Ovary (tissue), 9 donors: ENCODE measurements around the gene SERPINA4. TPM values are rescaled to one million over a fixed set of nuclear protein-coding genes. Genes with fewer than 3 reads are reported as not detected.
"Not testable (repeated sequence)": the region's sequence is repeated elsewhere in the genome, so short reads cannot be mapped to it uniquely, and the experiment has no call there.

ENCODE experiments used
- DNase-seq, 5 donors: peaks; one replicate each; pipeline ENCODE4 v3.0.0-alpha.2; 2019 to 2020
- H3K27ac ChIP-seq, 2 donors: fragments of 200-600 bp; one replicate each; pipeline versions ENCODE4 v1.5.1 to v1.8.0; 2019 to 2022
- H3K27me3 ChIP-seq: fragments of 200-600 bp; one replicate; pipeline ENCODE4 v1.8.0; 2022
- H3K36me3 ChIP-seq: fragments of 200-600 bp; sonication (generic); one replicate; pipeline ENCODE4 v1.5.1; 2019
- H3K4me1 ChIP-seq: one replicate; pipeline ENCODE4 v1.8.1; 2013; ENCODE audit warnings: mild to moderate bottlenecking, moderate library complexity; ENCODE audit not compliant: insufficient read depth
- H3K4me3 ChIP-seq: fragments of 200-600 bp; sonication (generic); one replicate; pipeline ENCODE4 v1.5.1; 2017
- H3K9me3 ChIP-seq, 2 donors: fragments of 200-600 bp in 1 of 2; sonication (generic) in 1 of 2; one replicate each; pipeline versions ENCODE4 v1.5.1 to v1.8.1; 2013 to 2019; ENCODE audit warnings: mild to moderate bottlenecking in 1 of 2, moderate library complexity in 1 of 2
- CTCF ChIP-seq, 3 donors: fragments of 450-650 bp in 2 of 3; fragments of 200-600 bp in 1 of 3; IDR thresholded peaks; one replicate each; pipeline versions ENCODE4 v1.5.1 to v1.8.0; 2016 to 2022; ENCODE audit warnings: antibody characterized with exemption in 3 of 3, mild to moderate bottlenecking in 1 of 3
- EP300 ChIP-seq: sonication (generic); formaldehyde crosslinking; IDR thresholded peaks from one replicate; pipeline ENCODE4 v1.6.1; 2017; ENCODE audit warnings: antibody characterized with exemption
- POLR2A ChIP-seq: fragments of 450-650 bp; IDR thresholded peaks from one replicate; pipeline ENCODE4 v1.6.1; 2017; ENCODE audit warnings: antibody characterized with exemption, mild to moderate bottlenecking, moderate library complexity
- WGBS, 3 donors: extraction: QIAGEN DNeasy Blood & Tissue Kit in 1 of 3; methylation state at CpG; one replicate each; pipeline versions ENCODE4 v1.1.5 to v1.1.7; 2013 to 2017; 5-methylcytosine and 5-hydroxymethylcytosine counted together
- intact Hi-C, 4 donors: fragments of 100-400 bp; cut with DNase I; formaldehyde crosslinking; loops; one replicate each; pipeline versions ENCODE4 v1.11.0 to v1.15.1; 2022 to 2023
- polyA plus RNA-seq, 2 donors: library from polyadenylated mRNA; stranded (reverse); fragments of 200-250 nt in 1 of 2; fragments of 350-450 nt in 1 of 2; fragmentation: Illumina TruSeq in 1 of 2; extraction: RNeasy Lipid Tissue Mini Kit (QIAGEN cat#74804) in 1 of 2; gene quantifications; one replicate each; pipeline ENCODE4 v1.2.3, GENCODE V29; 2013 to 2014
- total RNA-seq, 7 donors: library from RNA; depleted of rRNA in 2 of 7; stranded (reverse); fragments of >200 nt in 2 of 7; fragmentation: NEBNext Ultra II Directional in 3 of 7; extraction: Animal tissue kit (Norgen Biotek cat#: 25700) in 3 of 7; gene quantifications; one replicate each; pipeline versions ENCODE4 v1.1.0 to v1.2.4, GENCODE V29; 2016 to 2023
- donor health status: DM: no; HTN: no; CAD: no; lungs with moderate emphysema.
- donor health status: DM: no; HTN: no; CAD: no.
- donor health status: Bipolar disorder and iron deficiency.
- donor health status: DM: yes; HTN: yes; CAD: no.
- donor health status: DM: no; HTN: no; CAD: no.
- donor health status: DM: yes; HTN: yes; CAD: no.

The SERPINA4 gene
- total and polyA plus RNA-seq, 9 donors: 0.11 to 0.22 (median 0.15) TPM; not detected in 5

GRCh38 chr14:94575730-94576585, 14.7 kb downstream of the SERPINA4 start:
- H3K4me3 ChIP-seq: no peak overlapping the region
- H3K9me3 ChIP-seq: no peaks in the 10 kb centered on the region
- peak in 1 of 5 donors; percentile 15 for DNase-seq
- intact Hi-C loops: no loop called here
- H3K27ac ChIP-seq: no peak overlapping the region
- 79 to 84% (median 83%) methylated on average over 5 of the region's 5 CpGs for WGBS, 3 donors
- peaks cover 3% of the 10 kb centered on the region for H3K4me1 ChIP-seq
- TF ChIP-seq CTCF (IDR thresholded peaks at IDR 0.05) (no peak), EP300 (no peak), POLR2A (no peak)
- H3K36me3 ChIP-seq: no peaks in the 10 kb centered on the region
- no peaks in the 10 kb centered on the region for H3K27me3 ChIP-seq

DNA sequence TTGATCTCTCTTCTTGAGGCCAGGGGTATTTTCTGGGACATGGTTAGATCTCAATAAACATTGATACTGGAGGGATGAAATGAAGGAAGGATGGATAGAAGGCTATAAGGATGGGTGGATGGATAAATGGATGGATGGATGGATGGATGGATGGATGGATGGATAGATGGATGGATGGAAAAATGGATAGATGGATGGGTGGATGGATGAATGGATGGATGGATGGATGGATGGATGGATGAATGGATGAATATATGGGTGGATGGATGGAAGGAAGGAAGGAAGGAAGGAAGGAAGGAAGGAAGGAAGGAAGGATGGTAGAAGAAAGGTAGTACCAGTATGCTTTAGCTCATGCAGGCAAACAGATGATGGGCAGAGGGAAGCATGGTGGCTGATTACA, 16.2 kb downstream of the SERPINA4 start:
- DNase-seq, H3K4me3 ChIP-seq, H3K36me3 ChIP-seq, H3K27ac ChIP-seq, intact Hi-C loops, H3K27me3 ChIP-seq, H3K9me3 ChIP-seq: not testable (repeated sequence)
- H3K4me1 ChIP-seq: peaks cover 14% of the 10 kb centered on the region

DNA sequence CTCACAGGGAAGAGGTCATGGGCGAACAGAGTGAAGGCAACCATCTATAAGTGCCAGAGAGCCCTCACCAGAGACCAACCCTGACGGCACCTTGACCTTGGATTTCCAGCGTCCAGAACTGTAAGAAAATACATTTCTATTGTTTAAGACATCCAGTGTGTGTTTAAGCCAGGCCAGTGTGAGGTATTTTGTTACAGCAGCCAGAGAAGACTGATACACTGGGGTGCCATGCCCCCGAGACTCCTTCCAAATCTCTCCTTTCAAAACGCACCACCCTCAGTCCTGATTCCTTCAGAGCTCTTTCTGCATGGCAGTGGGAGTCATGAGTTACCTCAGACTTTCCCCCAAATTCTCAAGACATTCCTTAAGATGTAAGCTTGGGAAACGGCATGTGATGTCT, 17.5 kb downstream of the SERPINA4 start:
- no peak overlapping the region for H3K4me3 ChIP-seq
- no peak for TF ChIP-seq CTCF (IDR thresholded peaks at IDR 0.05)
- no peak for TF ChIP-seq EP300
- no peak for TF ChIP-seq POLR2A
- intact Hi-C loops: no loop called here

GRCh38 chr14:94581127-94581999, 20.1 kb downstream of the SERPINA4 start, which contains the start of gene SERPINA5:
Gene SERPINA5, plus strand, starts transcription at chr14:94581426. Its CDS starts 5,937 bp downstream, at chr14:94587363.
- Histone ChIP-seq H3K36me3 (no peaks in the 10 kb centered on the region), H3K27me3 (no peaks in the 10 kb centered on the region), H3K9me3 (no peaks in the 10 kb centered on the region), H3K4me3 (no peak within 1 kb of the TSS), H3K4me1 (peaks cover 22% of the 10 kb centered on the region), H3K27ac (peak within 1 kb of the TSS in 1 of 2 donors; percentile 76)
- peak; percentile 58 to 77 (median 71) for DNase-seq
- intact Hi-C loops: no loop called here
- no peak for TF ChIP-seq POLR2A
- TF ChIP-seq CTCF (IDR thresholded peaks at IDR 0.05): no peak
- TF ChIP-seq EP300: no peak
- WGBS, 3 donors: 30 to 58% (median 37%) methylated on average over 18 of the region's 18 CpGs

More for the DNA sequence above, 17.5 kb downstream of the SERPINA4 start:
- Histone ChIP-seq H3K27me3 (no peaks in the 10 kb centered on the region), H3K4me1 (peaks cover 17% of the 10 kb centered on the region), H3K36me3 (no peaks in the 10 kb centered on the region), H3K9me3 (no peaks in the 10 kb centered on the region), H3K27ac (no peak overlapping the region)
- 79 to 87% (median 85%) methylated on average over 6 of the region's 6 CpGs for WGBS, 3 donors
- DNase-seq: no peak
